GM19025 (cell line): Measurements from ENCODE around the gene SGSM1.

Experiments
- ATAC-seq: cut with Tn5 transposase; IDR thresholded peaks from one replicate; pipeline ENCODE4 v1.9.1; 2021; ENCODE audit warnings: mild to moderate bottlenecking, low read depth, moderate library complexity; ENCODE audit not compliant: unreplicated experiment

SGSM1 gene

GRCh38 chr22:24807284-24807950 is 1.4 kb downstream of the SGSM1 start:
- ATAC-seq: no peak

GRCh38 chr22:24809331-24809730 is 3.3 kb downstream of the SGSM1 start:
- no peak for ATAC-seq

- no peak for ATAC-seq
Observed at GRCh38 chr22:24810043-24810749, 4.2 kb downstream of the SGSM1 start.

GRCh38 chr22:24812950-24813775 is 7.2 kb downstream of the SGSM1 start:
- ATAC-seq: no peak

- no peak for ATAC-seq
Observed at GRCh38 chr22:24813861-24814770, 8.1 kb downstream of the SGSM1 start.

GRCh38 chr22:24816806-24817205 is 10.8 kb downstream of the SGSM1 start:
- ATAC-seq: no peak

GRCh38 chr22:24819487-24819886 is 13.5 kb downstream of the SGSM1 start:
- no peak for ATAC-seq

- no peak for ATAC-seq
Observed at GRCh38 chr22:24819911-24820461, 14.0 kb downstream of the SGSM1 start.

- no peak for ATAC-seq
Observed at GRCh38 chr22:24822471-24822870, 16.5 kb downstream of the SGSM1 start.

GRCh38 chr22:24823787-24824186 is 17.8 kb downstream of the SGSM1 start:
- no peak for ATAC-seq

- no peak for ATAC-seq
Observed at GRCh38 chr22:24824250-24824649, 18.2 kb downstream of the SGSM1 start.

- ATAC-seq: no peak
Observed at GRCh38 chr22:24824915-24825314, 18.9 kb downstream of the SGSM1 start.

- no peak for ATAC-seq
Observed at GRCh38 chr22:24826710-24827285, 20.8 kb downstream of the SGSM1 start.

- no peak for ATAC-seq
Observed at GRCh38 chr22:24827296-24827695, 21.3 kb downstream of the SGSM1 start.

GRCh38 chr22:24830205-24830979 is 24.4 kb downstream of the SGSM1 start:
- no peak for ATAC-seq

- no peak for ATAC-seq
Observed at GRCh38 chr22:24831687-24832086, 25.7 kb downstream of the SGSM1 start.

- ATAC-seq: no peak
Observed at GRCh38 chr22:24833881-24834495, 28.0 kb downstream of the SGSM1 start.

- no peak for ATAC-seq
Observed at GRCh38 chr22:24834845-24835570, 29.0 kb downstream of the SGSM1 start.
